Fibroblast of lung (primary cell): Measurements from ENCODE around the gene IGF1R. TPM values are rescaled to one million over a fixed set of nuclear protein-coding genes. Genes with fewer than 3 reads are reported as not detected.
A peak's percentile ranks its signal among the peaks of the same experiment; 100 is the strongest.

Experiments
- DNase-seq, 2 donors: peaks; one replicate each; pipeline versions ENCODE4 v3.0.0 to v3.0.0-alpha.2; 2010; ENCODE audit warnings: low read depth in 2 of 2
- H2AFZ ChIP-seq: 2 replicates; pipeline ENCODE4 v1.5.1; 2012; ENCODE audit warnings: low read length, control low read depth, inconsistent platforms
- H3K27ac ChIP-seq: 2 replicates; pipeline ENCODE4 v1.5.1; 2011; ENCODE audit warnings: low read length, control low read depth; ENCODE audit not compliant: insufficient read depth
- H3K27me3 ChIP-seq: 2 replicates; pipeline ENCODE4 v1.5.1; 2011; ENCODE audit warnings: mild to moderate bottlenecking, low read length; ENCODE audit not compliant: control insufficient read depth, insufficient read depth
- H3K36me3 ChIP-seq: 2 replicates; pipeline ENCODE4 v1.5.1; 2011; ENCODE audit warnings: low read length; ENCODE audit not compliant: control insufficient read depth, insufficient read depth
- H3K4me1 ChIP-seq: 2 replicates; pipeline ENCODE4 v1.5.1; 2011; ENCODE audit warnings: low read length; ENCODE audit not compliant: control insufficient read depth, insufficient read depth; ENCODE audit errors: extremely low read depth
- H3K4me2 ChIP-seq: 2 replicates; pipeline ENCODE4 v1.5.1; 2011; ENCODE audit warnings: low read length, control low read depth; ENCODE audit not compliant: insufficient read depth; ENCODE audit errors: extremely low read depth
- H3K4me3 ChIP-seq, 4 experiments: fragments of 200-600 bp in 1 of 4; sonication (generic) in 1 of 4; replicated peaks in 1 of 4; 2 replicates each; pipeline ENCODE4 v1.5.1; 2011 to 2016; ENCODE audit warnings: low read length in 4 of 4, low read depth in 3 of 4, mild to moderate bottlenecking in 3 of 4, control low read depth in 2 of 4, inconsistent platforms in 1 of 4, mixed read lengths in 1 of 4; ENCODE audit not compliant: insufficient read depth in 1 of 4; ENCODE audit errors: control extremely low read depth in 1 of 4
- H3K79me2 ChIP-seq: 2 replicates; pipeline ENCODE4 v1.5.1; 2012; ENCODE audit warnings: mild to moderate bottlenecking, low read length, inconsistent platforms; ENCODE audit not compliant: control insufficient read depth, insufficient read depth
- H3K9ac ChIP-seq: 2 replicates; pipeline ENCODE4 v1.5.1; 2011; ENCODE audit warnings: mild to moderate bottlenecking, low read length, control low read depth; ENCODE audit not compliant: insufficient read depth
- H3K9me3 ChIP-seq: 2 replicates; pipeline ENCODE4 v1.5.1; 2012; ENCODE audit warnings: low read depth, low read length; ENCODE audit not compliant: control insufficient read depth, insufficient read depth
- H4K20me1 ChIP-seq: 2 replicates; pipeline ENCODE4 v1.5.1; 2011; ENCODE audit warnings: low read length; ENCODE audit not compliant: control insufficient read depth, insufficient read depth; ENCODE audit errors: extremely low read depth
- EZH2 ChIP-seq: IDR thresholded peaks from 2 replicates; pipeline ENCODE4 v1.5.1; 2012; ENCODE audit warnings: low read length, control low read depth, mild to moderate bottlenecking; ENCODE audit errors: missing control alignments
- polyA plus RNA-seq, 2 donors: library from polyadenylated mRNA; depleted of rRNA in 1 of 2; stranded (reverse) in 1 of 2; unstranded in 1 of 2; fragments of >200 nt; gene quantifications; 2 replicates each; pipeline ENCODE4 v1.2.1, GENCODE V29; 2011 to 2012; ENCODE audit warnings: missing spikeins in 1 of 2
- total RNA-seq: library from RNA; depleted of rRNA; stranded (reverse); fragments of >200 nt; gene quantifications from 2 replicates; pipeline ENCODE4 v1.2.1, GENCODE V29; 2014
- TF ChIP-seq, protein P1 (sequence below), 2 donors: IDR thresholded peaks in 1 of 2; conservative IDR thresholded peaks in 1 of 2; 1 replicate in 1 of 2; 2 replicates in 1 of 2; pipeline ENCODE4 v1.5.1; 2011 to 2012; ENCODE audit warnings: low read length in 2 of 2, control low read depth in 1 of 2, inconsistent platforms in 1 of 2, low read depth in 1 of 2, mild to moderate bottlenecking in 1 of 2

The IGF1R gene
- total and polyA plus RNA-seq, 2 donors (not counting 1 experiment from before 2014, with no cell fraction given), result 14.6 to 28.6 TPM

DNA sequence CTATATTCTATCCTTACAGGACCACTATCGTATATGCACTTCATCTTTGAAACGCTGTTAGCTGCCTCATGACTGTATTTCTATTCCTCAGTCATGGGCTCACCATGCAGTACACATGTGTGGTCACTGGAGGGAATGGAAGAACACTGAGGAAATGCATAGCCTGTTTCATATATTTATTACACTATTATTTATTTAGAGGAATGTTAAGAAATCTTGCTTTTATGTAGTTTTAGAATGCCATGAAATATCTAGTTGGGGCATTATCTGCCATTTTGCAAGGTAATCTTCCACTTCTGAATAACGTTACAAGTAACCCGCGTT, 155.7 kb downstream of the IGF1R start:
- DNase-seq, result no peak
- H3K4me2 ChIP-seq, result no peak overlapping the region
- no peak overlapping the region for H3K9ac ChIP-seq
- H3K4me3 ChIP-seq, result no peak overlapping the region
- no peaks in the 10 kb centered on the region for H3K36me3 ChIP-seq
- no peak overlapping the region for H2AFZ ChIP-seq
- peaks cover 16% of the 10 kb centered on the region for H3K4me1 ChIP-seq
- H3K27ac ChIP-seq, result no peak overlapping the region
- H3K9me3 ChIP-seq, result no peaks in the 10 kb centered on the region
- peaks cover 14% of the 10 kb centered on the region for H3K79me2 ChIP-seq
- no peaks in the 10 kb centered on the region for H4K20me1 ChIP-seq
- TF ChIP-seq, protein P1, sequence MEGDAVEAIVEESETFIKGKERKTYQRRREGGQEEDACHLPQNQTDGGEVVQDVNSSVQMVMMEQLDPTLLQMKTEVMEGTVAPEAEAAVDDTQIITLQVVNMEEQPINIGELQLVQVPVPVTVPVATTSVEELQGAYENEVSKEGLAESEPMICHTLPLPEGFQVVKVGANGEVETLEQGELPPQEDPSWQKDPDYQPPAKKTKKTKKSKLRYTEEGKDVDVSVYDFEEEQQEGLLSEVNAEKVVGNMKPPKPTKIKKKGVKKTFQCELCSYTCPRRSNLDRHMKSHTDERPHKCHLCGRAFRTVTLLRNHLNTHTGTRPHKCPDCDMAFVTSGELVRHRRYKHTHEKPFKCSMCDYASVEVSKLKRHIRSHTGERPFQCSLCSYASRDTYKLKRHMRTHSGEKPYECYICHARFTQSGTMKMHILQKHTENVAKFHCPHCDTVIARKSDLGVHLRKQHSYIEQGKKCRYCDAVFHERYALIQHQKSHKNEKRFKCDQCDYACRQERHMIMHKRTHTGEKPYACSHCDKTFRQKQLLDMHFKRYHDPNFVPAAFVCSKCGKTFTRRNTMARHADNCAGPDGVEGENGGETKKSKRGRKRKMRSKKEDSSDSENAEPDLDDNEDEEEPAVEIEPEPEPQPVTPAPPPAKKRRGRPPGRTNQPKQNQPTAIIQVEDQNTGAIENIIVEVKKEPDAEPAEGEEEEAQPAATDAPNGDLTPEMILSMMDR (conservative IDR thresholded peaks at IDR 0.05 in 1 of 2, IDR thresholded peaks at IDR 0.05 in 1 of 2; ENCODE audit: low read depth in 1 of 2, low read length in 2 of 2), result peak in 1 of 2 donors; percentile 46
- TF ChIP-seq EZH2, result no peak
- no peaks in the 10 kb centered on the region for H3K27me3 ChIP-seq

DNA sequence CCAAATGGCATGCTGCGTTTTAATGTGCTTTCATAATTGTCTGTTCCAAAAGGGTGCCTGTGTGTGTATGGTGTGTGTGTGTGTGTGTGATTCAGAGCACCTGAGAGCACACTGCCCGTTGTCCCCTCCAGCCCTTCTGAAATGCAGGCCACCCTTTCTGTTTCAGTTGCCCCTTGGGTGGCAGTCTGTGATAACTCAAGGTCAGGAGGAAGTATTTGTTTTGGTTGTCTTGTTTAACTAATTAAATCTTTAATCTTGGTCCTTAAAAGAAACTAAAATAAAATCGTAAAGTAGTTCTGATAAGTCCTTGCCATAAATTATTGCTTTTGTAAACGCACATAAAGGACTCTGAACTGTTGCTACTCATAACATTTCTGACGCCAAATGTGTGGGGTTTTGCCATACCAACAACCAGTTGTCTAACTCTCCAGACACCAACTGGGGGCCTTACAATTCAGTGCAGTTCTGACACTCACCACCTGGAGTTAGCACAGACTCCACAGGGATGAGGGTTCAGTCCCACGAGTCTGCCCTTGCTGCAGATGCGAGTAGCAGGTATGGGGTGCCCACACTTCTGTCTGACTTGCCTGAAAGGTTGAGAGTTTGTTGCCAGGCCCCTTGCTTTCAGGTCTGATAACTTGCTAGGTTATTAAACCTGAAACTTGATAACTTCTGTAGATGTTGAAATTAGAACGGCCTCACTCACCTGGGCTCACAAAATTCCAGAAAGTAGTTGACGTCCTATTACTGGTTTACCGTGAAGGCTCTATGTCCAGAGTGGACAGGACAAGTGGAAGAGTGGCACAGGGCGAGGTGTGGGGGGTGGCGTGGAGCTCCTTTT, 157.3 kb downstream of the IGF1R start:
- H3K79me2 ChIP-seq, result peaks cover 14% of the 10 kb centered on the region
- H3K4me3 ChIP-seq, result no peak overlapping the region
- H3K4me2 ChIP-seq, result no peak overlapping the region
- DNase-seq, result no peak
- TF ChIP-seq, protein P1 (conservative IDR thresholded peaks at IDR 0.05 in 1 of 2, IDR thresholded peaks at IDR 0.05 in 1 of 2; ENCODE audit: low read depth in 1 of 2, low read length in 2 of 2), result peak in 1 of 2 donors; percentile 32
- TF ChIP-seq EZH2, result no peak
- H3K27ac ChIP-seq, result no peak overlapping the region
- H3K9ac ChIP-seq, result no peak overlapping the region
- no peaks in the 10 kb centered on the region for H3K9me3 ChIP-seq
- H4K20me1 ChIP-seq, result no peaks in the 10 kb centered on the region
- no peaks in the 10 kb centered on the region for H3K36me3 ChIP-seq
- H2AFZ ChIP-seq, result no peak overlapping the region
- no peaks in the 10 kb centered on the region for H3K27me3 ChIP-seq
- H3K4me1 ChIP-seq, result peaks cover 7% of the 10 kb centered on the region

DNA sequence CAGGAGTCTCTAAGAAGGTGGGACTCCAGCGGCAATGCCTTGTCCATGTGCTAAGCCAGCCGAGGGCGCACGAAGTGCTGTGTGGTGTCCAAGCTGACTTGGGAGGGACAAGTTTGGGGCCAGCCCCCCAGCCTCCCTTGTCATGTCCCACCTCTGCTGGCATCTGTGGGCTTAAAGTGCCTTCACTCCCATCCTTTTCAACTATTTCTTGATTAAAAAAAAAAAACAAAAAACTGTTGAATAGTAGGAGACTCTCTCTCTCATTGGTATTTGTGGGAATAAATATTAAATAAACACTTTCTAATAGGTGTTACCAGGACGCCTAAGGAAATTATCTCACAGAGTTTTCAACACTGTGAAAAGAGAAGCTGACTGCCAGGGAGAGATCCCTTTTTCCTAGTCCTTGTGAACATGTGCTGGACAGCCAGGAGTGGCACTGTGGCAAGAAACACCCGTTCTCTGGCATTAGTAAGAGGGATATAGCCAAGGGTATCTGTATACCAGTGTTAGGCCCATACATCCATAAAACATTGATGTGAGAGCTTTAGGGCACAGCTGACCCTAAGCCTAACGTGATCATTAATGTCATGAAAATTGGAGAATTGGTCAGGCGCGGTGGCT, 158.0 kb downstream of the IGF1R start:
- H3K27ac ChIP-seq, result no peak overlapping the region
- H3K27me3 ChIP-seq, result no peaks in the 10 kb centered on the region
- DNase-seq, result no peak
- no peak overlapping the region for H3K9ac ChIP-seq
- H3K4me1 ChIP-seq, result peaks cover 2% of the 10 kb centered on the region
- no peak overlapping the region for H3K4me3 ChIP-seq
- TF ChIP-seq, protein P1 (conservative IDR thresholded peaks at IDR 0.05 in 1 of 2, IDR thresholded peaks at IDR 0.05 in 1 of 2; ENCODE audit: low read depth in 1 of 2, low read length in 2 of 2), result no peak
- TF ChIP-seq EZH2, result no peak
- H3K36me3 ChIP-seq, result no peaks in the 10 kb centered on the region
- H3K79me2 ChIP-seq, result peaks cover 9% of the 10 kb centered on the region
- H3K9me3 ChIP-seq, result no peaks in the 10 kb centered on the region
- H3K4me2 ChIP-seq, result no peak overlapping the region
- no peaks in the 10 kb centered on the region for H4K20me1 ChIP-seq
- H2AFZ ChIP-seq, result no peak overlapping the region
